NCI-H146 (cell line): Measurements from ENCODE around the gene AMDHD1.
"Not testable (repeated sequence)": the region's sequence is repeated elsewhere in the genome, so short reads cannot be mapped to it uniquely, and the experiment has no call there.

Experiments
- DNase-seq: peaks from one replicate; lab custom pipeline; 2025; lab: John Stamatoyannopoulos, UW

The AMDHD1 gene

GRCh38 chr12:95963096-95963495 lies 20.0 kb downstream of the AMDHD1 start:
- DNase-seq: peak; percentile 5

GRCh38 chr12:95966287-95966870 lies 23.2 kb downstream of the AMDHD1 start:
- DNase-seq: peak; percentile 32

- no peak for DNase-seq
Observed at GRCh38 chr12:95967301-95967700, 24.2 kb downstream of the AMDHD1 start.

- DNase-seq: not testable (repeated sequence)
Observed at GRCh38 chr12:95969116-95969515, 26.0 kb downstream of the AMDHD1 start.

- DNase-seq: no peak
Observed at GRCh38 chr12:95970905-95971304, 27.8 kb downstream of the AMDHD1 start.

GRCh38 chr12:95972832-95973456 lies 29.8 kb downstream of the AMDHD1 start:
- DNase-seq: no peak

- DNase-seq: no peak
Observed at GRCh38 chr12:95974358-95974757, 31.2 kb downstream of the AMDHD1 start.

- DNase-seq: no peak
Observed at GRCh38 chr12:95975491-95975890, 32.4 kb downstream of the AMDHD1 start.

GRCh38 chr12:95976416-95976832 lies 33.3 kb downstream of the AMDHD1 start:
- DNase-seq: no peak

GRCh38 chr12:95977764-95978305 lies 34.7 kb downstream of the AMDHD1 start:
- no peak for DNase-seq

- no peak for DNase-seq
Observed at GRCh38 chr12:95978351-95978750, 35.2 kb downstream of the AMDHD1 start.

GRCh38 chr12:95978774-95979173 lies 35.6 kb downstream of the AMDHD1 start:
- no peak for DNase-seq

- DNase-seq: no peak
Observed at GRCh38 chr12:95980437-95980836, 37.3 kb downstream of the AMDHD1 start.

GRCh38 chr12:95982602-95983001 lies 39.5 kb downstream of the AMDHD1 start:
- DNase-seq: no peak

- DNase-seq: no peak
Observed at GRCh38 chr12:95984682-95985081, 41.6 kb downstream of the AMDHD1 start.

- no peak for DNase-seq
Observed at GRCh38 chr12:95986635-95987570, 43.8 kb downstream of the AMDHD1 start.

- DNase-seq: no peak
Observed at GRCh38 chr12:95988506-95989275, 45.6 kb downstream of the AMDHD1 start.

GRCh38 chr12:95989504-95990123 lies 46.5 kb downstream of the AMDHD1 start:
- DNase-seq: no peak

- DNase-seq: no peak
Observed at GRCh38 chr12:95990136-95990535, 47.0 kb downstream of the AMDHD1 start.

GRCh38 chr12:95993907-95994306 lies 50.8 kb downstream of the AMDHD1 start:
- no peak for DNase-seq

GRCh38 chr12:95994476-95994875 lies 51.3 kb downstream of the AMDHD1 start:
- DNase-seq: no peak
